Esophagus muscularis mucosa (tissue), 3 donors: Measurements from ENCODE around the gene GALNT13.

ENCODE experiments used
- POLR2A ChIP-seq: fragments of 450-650 bp; IDR thresholded peaks from one replicate; pipeline ENCODE4 v1.6.1; 2017; ENCODE audit warnings: antibody characterized with exemption, moderate library complexity, mild to moderate bottlenecking, low read depth
- POLR2AphosphoS5 ChIP-seq, 2 donors: sonication (generic); formaldehyde crosslinking; IDR thresholded peaks; one replicate each; pipeline ENCODE4 v1.6.1; 2017; ENCODE audit warnings: antibody characterized with exemption in 2 of 2
- TF ChIP-seq, protein P1 (sequence below), 3 experiments: fragments of 200-600 bp in 2 of 3; fragments of 450-650 bp in 1 of 3; sonication (generic) in 2 of 3; IDR thresholded peaks; one replicate each; pipeline ENCODE4 v1.5.1; 2017 to 2019; ENCODE audit warnings: antibody characterized with exemption in 3 of 3, mild to moderate bottlenecking in 2 of 3, moderate library complexity in 1 of 3

DNA sequence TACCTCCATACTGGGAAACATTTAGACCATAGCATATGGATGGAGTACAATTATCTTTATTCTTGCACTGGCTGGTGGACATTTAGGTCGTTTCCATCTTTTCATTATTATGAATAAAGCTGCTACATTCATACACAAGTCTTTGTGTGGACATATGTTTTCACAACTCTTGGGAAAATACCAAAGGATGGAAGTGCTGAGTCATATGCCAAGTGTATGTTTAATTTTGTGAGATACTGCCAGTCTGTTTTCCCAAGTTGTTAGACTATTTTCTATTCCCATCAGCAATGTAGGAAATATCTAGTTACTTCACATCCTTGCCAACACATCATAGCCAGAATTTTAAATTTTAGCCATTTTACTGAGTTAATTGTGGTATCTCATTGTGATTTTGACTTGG is 91.5 kb downstream of the GALNT13 start:
- TF ChIP-seq, protein P1, sequence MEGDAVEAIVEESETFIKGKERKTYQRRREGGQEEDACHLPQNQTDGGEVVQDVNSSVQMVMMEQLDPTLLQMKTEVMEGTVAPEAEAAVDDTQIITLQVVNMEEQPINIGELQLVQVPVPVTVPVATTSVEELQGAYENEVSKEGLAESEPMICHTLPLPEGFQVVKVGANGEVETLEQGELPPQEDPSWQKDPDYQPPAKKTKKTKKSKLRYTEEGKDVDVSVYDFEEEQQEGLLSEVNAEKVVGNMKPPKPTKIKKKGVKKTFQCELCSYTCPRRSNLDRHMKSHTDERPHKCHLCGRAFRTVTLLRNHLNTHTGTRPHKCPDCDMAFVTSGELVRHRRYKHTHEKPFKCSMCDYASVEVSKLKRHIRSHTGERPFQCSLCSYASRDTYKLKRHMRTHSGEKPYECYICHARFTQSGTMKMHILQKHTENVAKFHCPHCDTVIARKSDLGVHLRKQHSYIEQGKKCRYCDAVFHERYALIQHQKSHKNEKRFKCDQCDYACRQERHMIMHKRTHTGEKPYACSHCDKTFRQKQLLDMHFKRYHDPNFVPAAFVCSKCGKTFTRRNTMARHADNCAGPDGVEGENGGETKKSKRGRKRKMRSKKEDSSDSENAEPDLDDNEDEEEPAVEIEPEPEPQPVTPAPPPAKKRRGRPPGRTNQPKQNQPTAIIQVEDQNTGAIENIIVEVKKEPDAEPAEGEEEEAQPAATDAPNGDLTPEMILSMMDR (IDR thresholded peaks at IDR 0.05): no peak
- TF ChIP-seq POLR2AphosphoS5 (IDR thresholded peaks at IDR 0.05) (no peak), POLR2A (no peak)
